ENCODE data around the gene CZIB.

- TF ChIP-seq CTCF (conservative IDR thresholded peaks at IDR 0.05; ENCODE audit: low read depth, low read length): no peak
- no peak for TF ChIP-seq FOS (IDR thresholded peaks at IDR 0.05; ENCODE audit: low read depth, low read length)
- no peak for TF ChIP-seq CHD1 (IDR thresholded peaks at IDR 0.05; ENCODE audit: low read depth, low read length)
- no peak for TF ChIP-seq MAZ (IDR thresholded peaks at IDR 0.05; ENCODE audit: borderline replicate concordance, low read depth, low read length)
- no peak for TF ChIP-seq POLR2A (IDR thresholded peaks at IDR 0.05; ENCODE audit: low read depth, low read length)
- no peak for TF ChIP-seq RCOR1 (IDR thresholded peaks at IDR 0.05; ENCODE audit: insufficient replicate concordance, low read length)
- TF ChIP-seq USF2 (IDR thresholded peaks at IDR 0.05; ENCODE audit: low read depth, low read length): no peak
- no peak for TF ChIP-seq RAD21 (IDR thresholded peaks at IDR 0.05; ENCODE audit: low read length)
These were observed 33.0 kb downstream of the CZIB start for GRCh38 chr1:53187401-53187800.

Data from IMR-90 (cell line).